Uterus (tissue), 2 donors: ENCODE data around the gene SLC25A30.

Source experiments
- CTCF ChIP-seq, 4 experiments: fragments of 200-600 bp in 2 of 4; fragments of 450-650 bp in 2 of 4; sonication (generic) in 2 of 4; IDR thresholded peaks; one replicate each; pipeline ENCODE4 v1.5.1; 2016 to 2019; ENCODE audit warnings: antibody characterized with exemption in 4 of 4, mild to moderate bottlenecking in 2 of 4, moderate library complexity in 1 of 4
- POLR2A ChIP-seq, 2 donors: fragments of 450-650 bp; IDR thresholded peaks; one replicate each; pipeline ENCODE4 v1.6.1; 2016; ENCODE audit warnings: antibody characterized with exemption in 2 of 2, mild to moderate bottlenecking in 1 of 2, moderate library complexity in 1 of 2

DNA sequence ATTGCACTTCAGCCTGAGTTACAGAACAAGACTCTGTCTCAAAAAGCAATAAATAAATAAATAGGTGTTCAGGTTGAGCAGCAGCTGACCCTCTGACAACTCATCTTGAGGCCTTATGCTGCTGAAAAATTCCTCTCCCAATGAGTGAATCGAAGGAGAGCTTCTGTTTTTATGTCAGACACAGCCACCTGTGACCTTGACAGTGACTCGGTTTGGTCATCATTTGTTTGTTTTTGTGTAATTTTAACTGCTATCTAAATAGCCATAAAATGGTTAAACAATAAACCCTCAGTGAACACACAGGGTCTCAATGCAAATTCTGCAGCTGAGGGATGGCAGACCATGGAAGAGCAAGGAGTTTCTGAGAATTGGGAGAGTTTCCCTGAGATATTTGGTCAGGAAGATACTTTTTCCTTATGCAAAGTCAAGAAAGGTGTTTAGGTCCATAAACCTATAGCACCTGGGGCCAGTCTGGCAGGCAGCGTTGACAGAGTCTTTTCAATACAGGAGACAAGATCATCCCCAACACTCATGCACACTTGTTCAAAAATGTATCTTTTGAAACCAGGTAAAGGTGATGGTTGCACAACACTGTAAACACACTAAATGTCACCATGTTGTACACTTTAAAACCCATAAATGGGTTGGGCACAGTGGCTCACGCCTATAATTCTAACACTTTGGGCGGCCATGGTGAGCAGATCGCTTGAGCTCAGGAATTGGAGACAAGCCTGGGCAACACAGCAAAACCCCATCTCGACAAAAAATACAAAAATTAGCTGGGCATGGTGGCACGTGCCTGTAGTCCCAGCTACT lies 16.6 kb upstream of the SLC25A30 start:
- TF ChIP-seq CTCF (IDR thresholded peaks at IDR 0.05): no peak
- no peak for TF ChIP-seq POLR2A (IDR thresholded peaks at IDR 0.05)
